Occipital lobe (tissue), 2 donors: Measurements from ENCODE around the gene PRKCSH. TPM values are rescaled to one million over a fixed set of nuclear protein-coding genes. Genes with fewer than 3 reads are reported as not detected.

Source experiments
- DNase-seq: peaks from one replicate; lab custom pipeline; 2025; lab: John Stamatoyannopoulos, UW
- total RNA-seq: library from RNA; depleted of rRNA; stranded (reverse); fragments of >200 nt; gene quantifications from one replicate; pipeline ENCODE4 v1.2.3, GENCODE V29; 2014

The PRKCSH gene
- total RNA-seq, 1 donor from 2014 or later: 60.2 TPM

DNA sequence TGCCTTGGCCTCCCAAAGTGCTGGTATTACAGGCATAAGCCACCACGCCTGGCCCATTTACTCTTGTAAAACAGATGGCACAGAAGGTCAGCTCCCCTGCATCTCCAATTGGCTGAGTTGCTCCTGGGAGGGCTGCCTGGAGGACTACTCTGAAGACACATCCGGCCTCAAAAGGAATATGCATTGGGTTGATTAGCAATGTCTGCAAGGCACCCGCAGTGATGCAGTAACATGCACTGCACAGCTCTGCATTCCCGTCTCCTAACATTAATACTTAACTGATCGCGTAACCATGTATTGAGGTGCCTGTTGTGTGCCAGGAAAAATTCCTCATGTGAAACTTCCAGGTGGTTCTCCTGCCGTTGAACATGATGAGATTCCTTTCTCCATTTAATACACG is 40.4 kb downstream of the PRKCSH start:
- no peak for DNase-seq

DNA sequence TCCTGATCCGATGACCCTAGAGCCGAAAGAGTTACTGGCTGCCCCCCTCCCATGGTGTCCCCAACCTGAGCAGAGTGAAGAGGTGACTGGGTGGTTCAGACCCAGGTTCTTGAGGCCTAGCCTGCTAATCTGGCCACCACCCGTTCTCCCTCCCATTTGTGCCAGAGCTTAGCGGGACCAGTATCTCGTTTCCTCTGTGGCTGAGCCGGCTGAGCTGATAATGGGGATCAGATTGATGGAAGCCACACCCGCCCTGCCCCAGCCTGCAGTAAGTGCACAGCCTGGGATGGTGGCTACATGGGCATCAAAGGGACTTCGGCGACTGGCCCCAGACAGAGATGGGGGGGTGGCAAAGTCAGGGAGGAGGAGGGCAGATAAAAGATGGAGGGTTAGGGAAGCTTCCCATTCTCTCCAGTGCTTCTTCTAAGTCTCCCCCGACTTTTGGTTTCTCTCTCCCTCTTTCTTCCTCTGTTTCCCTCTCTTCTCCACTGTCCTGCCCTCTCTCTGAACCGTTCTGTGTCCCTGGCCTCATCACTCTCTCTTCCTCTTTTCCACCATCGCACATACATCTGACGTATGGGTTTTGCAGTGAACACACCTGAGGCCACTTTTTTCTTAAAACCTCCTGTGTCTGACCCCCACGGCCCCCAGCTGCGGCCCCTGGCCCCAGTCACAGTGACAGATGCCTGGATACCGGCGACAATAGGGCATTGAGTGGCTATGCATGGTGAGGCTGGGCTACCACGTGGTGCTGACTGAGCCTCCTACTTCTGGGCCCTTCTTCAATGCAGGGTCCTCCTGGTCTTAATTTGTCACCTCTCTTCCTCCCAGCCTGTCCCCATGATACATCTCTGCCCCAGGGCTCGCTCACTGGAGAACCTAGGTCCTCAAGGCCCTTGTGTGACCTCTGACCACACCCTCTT is 43.0 kb downstream of the PRKCSH start:
- DNase-seq: no peak

DNA sequence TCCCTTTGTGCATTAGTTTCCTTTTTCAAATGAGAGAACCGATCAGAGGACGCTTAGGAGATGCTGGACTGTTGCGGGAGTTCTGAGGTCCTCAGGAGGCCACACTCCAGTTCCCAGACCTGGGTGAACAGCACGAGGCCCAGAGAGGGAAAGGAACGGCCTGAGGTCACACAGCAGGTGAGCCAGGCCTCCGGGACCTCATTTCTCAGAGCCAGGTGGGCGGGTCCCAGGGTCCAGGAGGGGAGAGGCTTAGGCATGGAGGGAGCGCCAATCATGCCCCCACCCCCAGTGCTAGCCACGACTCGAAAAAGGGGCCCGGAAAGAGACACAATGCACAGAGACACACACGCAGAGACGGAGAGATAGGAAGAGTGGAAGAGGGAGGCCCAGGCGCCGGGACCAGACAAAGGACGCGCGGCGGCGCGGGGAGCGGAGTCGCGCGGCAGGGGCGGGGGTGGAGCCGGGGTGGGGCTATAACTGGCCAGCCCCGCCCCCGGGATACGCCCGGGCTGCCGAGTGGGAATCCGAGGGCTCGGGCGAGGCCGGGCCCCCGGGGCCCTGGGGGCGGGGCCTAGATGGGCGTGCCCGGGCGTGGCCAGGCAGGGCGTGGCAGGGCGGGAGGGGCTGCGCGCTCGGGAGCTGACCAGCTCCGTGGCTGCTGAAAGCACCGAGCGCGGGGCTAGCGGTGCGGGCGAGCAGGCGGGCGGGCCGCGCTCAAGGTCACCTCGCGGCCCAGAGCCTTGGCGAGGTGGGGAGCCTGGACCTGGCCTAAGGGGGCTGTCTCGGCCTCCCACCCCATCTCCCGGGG is 43.9 kb downstream of the PRKCSH start:
- DNase-seq: peak; percentile 77

DNA sequence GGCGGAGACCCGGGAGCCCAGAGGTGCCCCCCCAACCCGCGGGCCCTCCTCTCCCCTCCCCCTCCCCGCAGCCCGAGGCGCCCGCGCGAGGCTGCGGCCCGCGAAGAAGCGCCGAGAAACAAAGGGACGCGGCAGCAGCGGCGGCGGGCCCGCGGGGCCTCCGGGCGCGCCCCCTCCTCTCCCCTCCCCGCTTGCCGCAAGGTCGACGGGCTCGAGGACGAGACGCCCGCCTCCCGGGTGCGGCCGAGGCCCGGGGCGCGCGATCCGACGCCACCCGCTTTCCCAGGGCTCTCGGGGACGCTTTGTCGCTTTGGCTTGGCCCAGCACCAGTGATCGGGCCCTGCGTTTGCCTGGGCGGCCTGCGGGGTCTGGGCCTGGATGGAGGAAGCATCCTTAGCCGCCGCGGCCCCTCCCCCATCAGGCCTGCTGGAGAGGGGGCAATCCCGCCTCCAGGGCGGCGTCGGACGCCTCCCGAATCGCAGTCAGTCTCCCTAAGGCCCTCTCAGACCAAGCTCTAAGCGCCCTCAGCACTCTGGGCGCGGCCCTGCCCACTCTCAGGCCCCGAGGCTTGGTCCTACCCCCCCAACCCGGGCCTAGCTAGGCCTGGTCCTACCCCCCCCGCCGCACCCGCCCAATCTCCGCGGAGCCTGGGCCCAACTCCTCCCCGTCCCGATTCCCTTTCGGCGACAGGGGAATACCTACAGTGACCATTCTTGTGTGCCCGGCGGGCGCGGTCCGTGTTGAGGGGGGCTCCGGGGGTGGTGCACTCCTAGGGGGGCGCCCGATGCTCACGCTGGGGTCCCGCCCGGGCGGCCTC is 44.7 kb downstream of the PRKCSH start:
- DNase-seq: peak; percentile 19

DNA sequence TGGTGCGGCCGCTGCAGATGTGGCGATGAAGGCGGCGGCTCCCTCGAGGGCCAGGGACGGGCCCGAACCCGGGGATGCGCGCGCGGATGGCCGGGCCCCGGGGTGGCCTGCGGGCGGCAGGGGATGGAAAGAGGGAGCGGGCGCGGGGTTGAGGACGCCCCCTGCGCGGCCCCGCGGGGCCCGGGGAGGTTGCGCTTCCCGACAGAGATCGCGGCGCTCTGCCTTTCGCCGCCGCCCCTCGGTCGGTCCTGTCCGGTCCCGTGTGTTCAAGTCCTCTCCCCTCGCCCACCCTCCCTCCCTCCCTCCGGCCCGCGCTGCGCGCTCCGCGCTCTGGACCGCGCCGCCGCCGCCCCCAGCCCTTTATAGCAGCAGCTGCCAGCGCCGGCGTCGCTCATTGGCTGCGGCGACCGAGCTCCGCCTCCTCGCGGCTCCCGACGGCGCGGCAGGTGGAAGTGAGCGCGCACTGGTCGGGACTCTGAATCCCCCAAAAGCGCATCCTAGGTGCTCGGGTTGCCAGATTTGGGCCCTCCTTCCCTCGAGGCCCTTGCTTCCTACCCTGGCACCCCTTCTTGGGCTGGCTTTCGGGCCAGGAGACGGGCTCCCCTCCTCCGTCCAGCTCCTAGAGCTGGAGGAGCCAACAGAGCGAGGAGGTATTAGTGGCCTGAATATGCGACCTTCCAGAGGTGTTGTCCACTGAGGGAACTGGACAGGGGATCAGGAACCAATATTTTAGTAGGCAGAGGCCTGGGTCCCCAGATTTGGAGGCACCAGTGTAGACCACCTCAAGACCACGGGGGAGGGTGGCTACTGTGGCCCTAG is 45.5 kb downstream of the PRKCSH start, which contains the start of gene ELAVL3:
Gene ELAVL3 (minus strand): TSS at position 332 of the 819 bp plus-strand sequence. CDS start 438 bp downstream, outside the sequence.
- DNase-seq: peak; percentile 70

DNA sequence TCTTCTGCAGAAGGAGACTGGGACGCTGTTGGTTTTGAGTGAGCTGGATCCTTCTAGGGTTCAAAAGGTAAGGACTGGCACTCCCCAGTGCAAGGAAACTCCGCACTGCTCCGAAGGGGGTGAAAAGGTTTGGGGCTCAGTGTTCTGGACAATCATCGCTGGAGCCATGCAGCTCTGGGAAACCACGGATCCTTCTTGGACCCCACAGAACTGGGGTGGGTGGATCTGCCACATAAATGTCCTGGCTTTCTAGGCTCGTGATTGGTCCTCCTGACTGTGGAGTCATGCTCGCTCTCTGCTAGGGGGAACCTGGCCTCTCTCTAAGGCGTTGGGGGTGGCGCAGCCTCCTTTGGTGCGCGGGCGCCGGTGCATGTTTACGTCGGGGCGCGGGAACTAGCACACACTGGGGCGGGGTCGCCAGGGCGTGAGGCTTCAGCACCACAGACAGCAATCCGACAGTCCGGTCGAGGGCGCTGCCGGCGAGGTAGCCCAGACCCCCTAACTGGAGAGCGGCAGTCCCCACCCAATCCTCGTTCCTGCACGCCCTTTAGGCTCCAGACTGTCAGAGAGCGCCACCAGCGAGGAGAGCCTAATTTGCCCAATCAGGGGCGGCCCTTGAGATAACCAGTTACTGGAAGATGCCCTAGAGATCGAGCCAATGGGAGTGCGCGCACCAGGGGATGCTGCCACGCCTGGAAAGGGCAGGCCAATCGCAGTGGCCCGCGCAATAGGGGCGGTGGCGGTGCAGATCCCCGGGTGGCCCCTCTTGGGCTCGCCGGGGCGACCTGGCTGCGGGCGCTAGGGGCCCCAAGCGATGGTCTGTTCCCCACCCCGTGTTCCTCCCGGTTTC is 46.3 kb downstream of the PRKCSH start:
- peak; percentile 98 for DNase-seq

DNA sequence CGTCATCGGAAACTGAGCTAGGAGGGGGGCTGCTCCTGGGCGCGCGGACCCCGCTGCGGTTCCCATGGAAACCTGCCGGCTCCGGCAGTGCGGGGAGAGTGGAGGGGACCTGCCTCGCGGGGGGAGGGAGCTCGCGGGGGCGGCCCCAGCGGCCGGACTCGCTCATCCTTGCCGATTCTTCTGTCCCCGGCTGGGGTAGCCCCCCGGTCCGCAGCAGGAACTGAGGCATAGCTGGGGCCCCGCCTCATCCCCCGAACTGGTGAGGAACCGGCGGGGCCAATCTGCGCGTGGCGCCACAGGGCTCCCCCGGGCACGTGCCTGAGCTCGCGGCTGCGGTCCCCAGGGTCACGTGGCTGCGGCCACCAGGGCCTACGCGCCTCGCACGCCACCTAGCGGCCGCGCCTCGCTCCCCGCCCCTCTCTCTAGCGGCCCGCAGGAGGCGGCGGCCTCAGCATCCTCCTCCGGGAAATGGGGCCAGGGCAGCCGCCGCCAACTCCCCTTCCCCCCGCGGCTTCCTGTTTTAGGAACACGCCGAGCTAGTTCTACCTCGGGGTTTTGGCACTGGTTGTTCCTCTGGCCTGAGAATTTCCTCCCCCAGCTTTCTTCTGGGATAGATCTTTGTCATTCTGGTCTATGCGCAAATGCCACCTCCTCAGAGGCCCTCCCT is 47.1 kb downstream of the PRKCSH start:
- peak; percentile 82 for DNase-seq

DNA sequence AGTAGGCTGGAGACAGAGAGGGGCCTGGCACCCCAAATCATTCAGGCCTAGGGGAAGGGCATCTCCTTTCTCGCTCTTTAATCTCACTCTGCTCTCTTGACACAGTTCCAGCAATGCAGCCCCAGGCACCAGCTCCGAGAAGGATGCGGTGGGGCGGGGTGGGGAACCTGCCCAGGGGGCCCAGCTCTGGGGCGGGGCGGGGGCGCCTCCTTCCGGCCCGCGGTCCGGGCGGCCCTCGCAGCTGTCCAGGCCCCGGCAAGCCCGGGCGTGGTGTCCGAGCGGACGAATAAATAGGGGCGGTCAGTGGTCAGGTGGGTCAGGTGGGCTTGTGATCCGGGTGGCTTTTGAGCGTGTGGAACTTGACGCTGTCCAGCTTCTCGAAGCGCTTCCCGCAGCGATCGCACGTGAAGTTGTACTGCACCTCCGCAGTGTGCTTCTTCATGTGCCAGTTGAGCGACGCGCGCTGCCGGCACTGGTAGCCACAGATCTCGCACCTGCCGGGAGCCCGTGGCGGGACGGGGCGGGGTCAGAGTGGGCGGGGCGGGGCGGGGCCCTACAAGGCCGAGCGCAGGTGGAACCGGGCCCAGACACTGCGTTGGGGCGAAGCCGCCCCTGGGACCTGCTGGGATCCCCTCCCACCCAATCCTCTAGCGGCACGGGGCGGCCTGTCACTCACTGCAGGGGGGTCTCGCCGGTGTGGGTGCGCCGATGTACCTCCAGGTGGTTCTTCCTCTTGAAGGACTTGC is 48.1 kb downstream of the PRKCSH start:
- no peak for DNase-seq

DNA sequence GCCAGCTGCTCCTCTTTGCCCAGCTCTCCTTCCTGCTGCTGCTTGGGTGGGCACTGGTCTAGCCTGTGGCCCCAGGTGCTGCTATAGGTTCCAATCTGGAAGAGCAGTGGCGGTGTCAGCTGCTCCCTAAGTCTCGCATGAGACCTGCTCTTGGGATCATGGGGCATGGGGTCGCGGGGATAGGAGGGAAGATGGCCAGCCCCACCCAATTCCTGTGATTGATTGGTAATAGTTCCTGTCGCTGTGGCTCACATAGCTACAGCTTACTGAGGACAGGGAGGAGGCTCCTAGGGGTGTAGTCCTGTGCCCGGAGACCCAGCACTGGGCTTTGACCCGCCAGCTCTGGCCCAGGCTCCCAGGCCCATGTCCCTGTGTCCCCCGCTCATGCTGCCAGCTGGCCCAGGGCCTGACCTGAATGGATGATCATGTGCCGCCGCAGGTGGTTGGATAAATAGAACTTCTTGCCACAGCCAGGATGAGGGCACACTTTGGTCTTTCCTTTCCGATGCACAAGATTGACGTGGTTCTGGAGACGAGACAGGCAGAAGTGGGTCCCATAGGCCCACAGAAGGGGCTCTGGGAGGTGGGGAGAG is 49.9 kb downstream of the PRKCSH start:
- DNase-seq: no peak

DNA sequence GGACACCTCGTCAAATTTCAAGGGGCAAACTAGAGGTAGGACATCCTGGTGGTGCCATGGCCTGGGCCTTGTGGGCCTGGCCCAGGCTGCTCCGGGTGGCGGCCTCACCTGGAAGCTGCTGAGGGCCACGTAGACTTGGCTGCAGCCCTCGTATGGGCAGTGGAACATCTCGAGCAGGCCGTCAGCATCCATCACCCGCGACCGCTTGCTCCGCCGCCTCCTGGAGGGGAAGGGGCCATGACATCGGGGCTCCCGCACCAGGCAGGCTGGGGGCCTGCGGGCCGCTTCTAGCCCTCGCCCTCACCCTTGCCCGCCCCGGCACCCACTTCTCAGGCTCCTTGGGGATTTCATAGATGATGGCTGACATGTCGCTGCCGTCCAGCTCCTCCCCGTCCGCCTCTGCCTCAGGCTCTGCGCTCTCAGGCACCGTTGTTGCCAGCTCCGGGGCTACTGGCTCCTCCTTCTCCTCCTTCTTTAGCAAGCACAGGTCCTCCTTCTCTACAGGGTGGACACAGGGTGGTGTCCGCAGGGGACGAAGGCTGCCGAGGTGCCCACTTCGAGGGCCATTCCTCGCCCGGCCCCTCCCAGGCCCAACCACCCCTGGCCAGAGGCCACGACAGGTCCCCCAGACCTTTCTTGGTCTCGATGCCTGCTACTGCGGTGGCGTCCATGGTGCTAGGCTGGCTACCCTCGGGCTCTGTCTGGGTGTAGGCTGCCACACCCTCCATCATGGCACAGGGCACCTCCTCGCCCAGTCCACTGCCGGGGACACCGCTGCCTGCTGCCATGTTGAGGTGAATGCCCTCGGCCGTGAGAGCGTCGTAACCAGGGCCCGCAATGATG is 51.4 kb downstream of the PRKCSH start:
- DNase-seq: no peak

DNA sequence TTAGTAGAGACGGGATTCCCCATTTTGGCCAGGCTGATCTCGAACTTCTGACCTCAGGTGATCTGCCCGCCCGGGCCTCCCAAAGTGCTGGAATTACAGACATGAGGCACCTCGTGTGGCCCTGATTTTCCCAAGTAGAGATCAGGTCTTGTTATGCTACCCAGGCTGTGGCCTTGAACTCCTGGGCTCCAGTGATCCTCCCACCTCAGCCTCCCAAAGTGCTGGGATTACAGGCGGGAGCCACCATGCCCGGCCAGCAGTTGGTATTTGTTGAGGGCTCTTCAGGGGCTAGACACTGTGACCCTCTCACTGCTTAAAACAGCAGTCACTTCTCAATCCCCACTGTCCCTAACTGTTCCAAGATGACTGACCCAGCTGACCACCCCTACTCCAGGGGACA is 53.9 kb downstream of the PRKCSH start:
- no peak for DNase-seq

DNA sequence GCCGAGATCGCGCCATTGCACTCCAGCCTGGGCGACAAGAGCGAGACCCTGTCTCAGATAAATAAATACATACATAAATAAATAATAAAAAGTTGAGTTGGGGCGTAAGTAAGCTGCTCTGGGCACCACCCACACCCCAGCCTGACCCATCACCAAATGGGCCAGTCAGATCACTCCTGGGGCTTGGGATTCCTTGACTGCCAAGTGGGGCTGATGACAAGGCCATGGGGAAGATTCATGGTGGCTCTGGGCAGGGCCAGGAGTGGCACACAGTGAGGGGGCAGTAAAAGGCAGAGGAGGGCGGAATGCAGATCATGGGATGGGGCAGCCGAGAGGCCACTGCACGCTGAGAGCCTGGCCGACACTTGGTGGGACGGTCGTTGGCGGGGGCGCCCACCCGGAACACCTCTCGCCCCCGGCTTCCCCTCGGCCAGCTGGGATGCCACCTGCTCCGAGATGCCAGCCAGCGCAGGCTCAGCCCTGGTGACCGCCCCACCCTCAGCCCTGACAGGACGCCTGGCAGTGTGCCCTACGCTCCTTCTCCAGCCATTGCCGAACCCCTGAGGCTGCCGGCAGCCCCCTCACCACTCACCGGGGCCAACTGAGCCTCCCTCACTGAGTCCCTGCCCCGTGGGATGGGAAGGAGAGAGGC is 59.3 kb downstream of the PRKCSH start:
- no peak for DNase-seq

DNA sequence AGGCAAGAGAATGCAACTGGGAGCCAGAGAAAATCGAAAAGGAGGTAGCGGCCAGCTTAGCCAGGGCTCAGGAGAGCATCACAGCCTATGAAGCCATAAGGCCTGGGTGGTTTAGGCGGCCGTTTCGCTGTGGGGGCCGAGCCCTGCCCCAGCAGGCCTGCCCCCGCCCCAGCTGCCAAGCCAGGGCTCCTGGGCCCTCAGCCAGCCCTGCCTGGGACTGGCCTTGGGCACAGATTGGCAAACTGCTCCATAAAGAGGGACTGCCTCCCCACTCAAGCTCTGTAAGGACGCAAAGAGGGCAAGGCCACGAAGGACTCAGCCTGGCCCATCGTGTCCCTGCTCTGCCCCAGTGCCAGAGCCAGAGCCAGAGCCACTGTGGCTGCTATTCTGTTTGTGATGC is 60.0 kb downstream of the PRKCSH start:
- DNase-seq: no peak

DNA sequence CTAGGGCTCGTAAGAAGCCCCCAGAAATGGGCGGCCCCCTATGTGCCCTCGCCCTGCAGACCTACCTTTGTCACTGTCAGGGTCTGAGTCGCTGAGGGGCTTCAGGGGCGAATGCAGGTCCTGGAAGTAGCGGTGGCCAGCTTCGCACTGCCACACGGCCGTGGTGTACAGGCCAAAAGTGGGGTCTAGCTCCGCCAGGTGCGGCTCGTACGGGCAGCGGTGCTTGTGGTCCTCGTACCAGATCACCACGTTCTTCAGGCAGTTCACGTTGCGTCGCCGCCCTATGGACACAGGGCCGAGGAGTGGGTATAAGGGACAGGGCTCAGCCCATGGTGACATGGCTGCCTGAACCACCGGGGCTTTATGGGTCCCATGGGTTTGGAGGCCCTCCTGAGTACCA is 60.5 kb downstream of the PRKCSH start:
- DNase-seq: no peak

DNA sequence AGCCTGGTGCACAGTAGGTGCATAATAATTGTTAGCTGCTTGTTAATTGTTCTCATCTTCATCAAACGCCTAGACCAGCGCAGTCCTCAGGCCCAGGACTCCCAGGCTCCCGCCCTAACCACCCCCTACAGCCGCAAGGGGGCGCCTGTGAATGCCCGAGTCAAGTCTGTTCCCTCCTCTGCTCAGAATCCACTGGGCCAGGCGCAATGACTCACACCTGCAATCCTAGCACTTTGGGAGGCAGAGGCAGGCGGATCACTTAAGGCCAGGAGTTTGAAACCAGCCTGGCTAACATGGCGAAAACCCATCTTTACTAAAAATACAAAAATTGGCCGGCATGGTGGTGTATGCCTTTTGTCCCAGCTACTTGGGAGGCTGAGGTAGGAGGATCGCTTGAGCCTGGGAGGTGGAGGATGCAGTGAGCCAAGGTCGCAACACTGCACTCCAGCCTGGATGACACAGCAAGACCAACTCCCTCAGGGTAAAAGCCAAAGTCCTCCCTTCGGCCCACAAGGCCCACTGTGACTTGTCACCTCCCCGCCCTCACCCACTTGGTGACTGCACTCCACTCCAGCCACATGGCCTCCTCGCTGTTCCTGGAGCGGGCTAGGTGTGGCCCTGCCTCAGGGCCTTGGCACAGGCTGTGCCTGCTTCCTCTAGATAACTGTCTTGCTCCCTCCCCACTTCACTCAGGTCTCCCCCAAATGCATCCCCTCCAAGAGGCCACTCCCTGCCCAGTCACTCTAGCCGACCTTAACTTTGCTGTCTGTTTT is 61.1 kb downstream of the PRKCSH start:
- DNase-seq: peak; percentile 22
